CD4-positive, CD25-positive, alpha-beta regulatory T cell (primary cell): ENCODE measurements around the gene NUP210. TPM values are rescaled to one million over a fixed set of nuclear protein-coding genes. Genes with fewer than 3 reads are reported as not detected.

ENCODE experiments used
- ATAC-seq, 2 donors: fragments of 150-1000 bp; cut with Tn5 transposase; one replicate each; pipeline ENCODE4 v1.10.0; 2021; ENCODE audit warnings: low read depth in 2 of 2, moderate number of reproducible peaks in 2 of 2, moderate library complexity in 1 of 2
- DNase-seq, 3 donors: peaks; one replicate each; pipeline versions ENCODE4 v3.0.0 to v3.0.0-alpha.2; 2012 to 2022; ENCODE audit warnings: mixed read lengths in 1 of 3
- H3K27ac ChIP-seq: one replicate; pipeline ENCODE4 v1.7.0; 2013; ENCODE audit warnings: mild to moderate bottlenecking, low read length; ENCODE audit not compliant: insufficient read depth, poor library complexity, severe bottlenecking
- H3K27me3 ChIP-seq: one replicate; pipeline ENCODE4 v1.7.0; 2013; ENCODE audit warnings: low read length; ENCODE audit not compliant: control insufficient read depth, insufficient read depth
- H3K36me3 ChIP-seq: one replicate; pipeline ENCODE4 v1.7.0; 2013; ENCODE audit warnings: mild to moderate bottlenecking, low read length, moderate library complexity; ENCODE audit not compliant: control insufficient read depth, insufficient read depth
- H3K4me1 ChIP-seq: 2 replicates; pipeline ENCODE4 v1.7.0; 2013; ENCODE audit warnings: mild to moderate bottlenecking, low read length; ENCODE audit not compliant: insufficient read depth, control insufficient read depth, poor library complexity, severe bottlenecking
- H3K4me3 ChIP-seq: one replicate; pipeline ENCODE4 v1.7.0; 2013; ENCODE audit warnings: low read depth, mild to moderate bottlenecking, low read length, moderate library complexity
- H3K9me3 ChIP-seq, 2 experiments: 1 replicate in 1 of 2; 2 replicates in 1 of 2; pipeline ENCODE4 v1.7.0; 2013; ENCODE audit warnings: low read length in 2 of 2, mild to moderate bottlenecking in 1 of 2, moderate library complexity in 1 of 2; ENCODE audit not compliant: control insufficient read depth in 2 of 2
- H3K27ac Mint-ChIP-seq, 3 donors: one replicate each; pipeline ENCODE4 v1.8.0; 2020 to 2022; ENCODE audit warnings: mild to moderate bottlenecking in 3 of 3, mixed read lengths in 3 of 3, moderate library complexity in 2 of 3
- H3K27me3 Mint-ChIP-seq: one replicate; pipeline ENCODE4 v1.8.0; 2022; ENCODE audit warnings: mild to moderate bottlenecking, mixed read lengths
- H3K36me3 Mint-ChIP-seq: one replicate; pipeline ENCODE4 v1.8.0; 2020; ENCODE audit warnings: mixed read lengths
- H3K4me1 Mint-ChIP-seq, 4 donors: one replicate each; pipeline ENCODE4 v1.8.0; 2020 to 2022; ENCODE audit warnings: mixed read lengths in 4 of 4, mild to moderate bottlenecking in 1 of 4
- H3K4me3 Mint-ChIP-seq, 4 donors: one replicate each; pipeline ENCODE4 v1.8.0; 2020 to 2022; ENCODE audit warnings: mild to moderate bottlenecking in 4 of 4, mixed read lengths in 4 of 4, moderate library complexity in 3 of 4
- H3K9me3 Mint-ChIP-seq, 7 donors: one replicate each; pipeline ENCODE4 v1.8.0; 2020 to 2022; ENCODE audit warnings: mixed read lengths in 7 of 7, mild to moderate bottlenecking in 3 of 7, moderate library complexity in 2 of 7
- polyA plus RNA-seq, 4 donors: library from polyadenylated mRNA; unstranded; fragments of 300-500 nt; fragmentation: Illumina TruSeq; gene quantifications; one replicate each; pipeline ENCODE4 v1.2.3, GENCODE V29; 2021
- total RNA-seq: library from RNA; stranded (reverse); gene quantifications from one replicate; pipeline ENCODE4 v1.2.3, GENCODE V29; 2022

The NUP210 gene
- total and polyA plus RNA-seq, 5 donors from 2014 or later = 42.4 to 125 (median 45.4) TPM

DNA sequence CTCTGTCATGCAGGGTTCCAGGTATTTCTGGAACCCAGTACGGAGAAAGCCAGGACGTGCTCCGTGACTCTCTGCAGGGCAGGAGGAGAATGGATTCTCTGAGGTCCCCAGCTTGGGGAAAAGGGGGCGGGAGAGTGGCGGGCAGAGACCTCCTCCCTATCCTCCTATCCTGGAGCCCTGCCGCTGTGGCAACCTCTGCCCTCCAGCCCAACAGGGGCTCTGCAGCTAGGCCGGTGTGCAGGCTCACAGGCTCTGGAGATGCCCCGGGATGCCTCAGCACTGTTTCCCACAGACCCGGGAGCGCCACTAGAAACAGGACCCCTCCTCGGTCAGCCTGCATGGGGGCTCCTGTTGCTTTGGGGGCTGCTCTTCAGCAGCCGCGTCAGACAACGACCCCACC, 43.1 kb downstream of the NUP210 start:
- Histone ChIP-seq H3K4me3 (no peak overlapping the region), H3K4me1 (no peaks in the 10 kb centered on the region), H3K27ac (no peak overlapping the region), H3K27me3 (no peaks in the 10 kb centered on the region), H3K36me3 (peaks cover 96% of the 10 kb centered on the region), H3K9me3 (no peaks in the 10 kb centered on the region)
- no peak overlapping the region for H3K4me3 Mint-ChIP-seq
- no peak overlapping the region for H3K27ac Mint-ChIP-seq
- peaks cover 36% of the 10 kb centered on the region for H3K36me3 Mint-ChIP-seq
- peaks cover 0 to 7% (median 2%) of the 10 kb centered on the region in 4 donors for H3K4me1 Mint-ChIP-seq
- H3K27me3 Mint-ChIP-seq = no peaks in the 10 kb centered on the region
- DNase-seq (no peak), ATAC-seq (no peak)
- H3K9me3 Mint-ChIP-seq = no peaks in the 10 kb centered on the region

GRCh38 chr3:13376091-13376490, 44.0 kb downstream of the NUP210 start:
- H3K9me3 Mint-ChIP-seq = no peaks in the 10 kb centered on the region
- H3K4me3 Mint-ChIP-seq = no peak overlapping the region
- ATAC-seq (no peak), DNase-seq (no peak)
- peaks cover 36% of the 10 kb centered on the region for H3K36me3 Mint-ChIP-seq
- H3K36me3 ChIP-seq = peaks cover 96% of the 10 kb centered on the region
- no peaks in the 10 kb centered on the region for H3K9me3 ChIP-seq
- H3K4me1 ChIP-seq = no peaks in the 10 kb centered on the region
- no peaks in the 10 kb centered on the region for H3K27me3 ChIP-seq
- no peak overlapping the region for H3K27ac Mint-ChIP-seq
- H3K4me3 ChIP-seq = no peak overlapping the region
- H3K27ac ChIP-seq = no peak overlapping the region
- no peaks in the 10 kb centered on the region for H3K27me3 Mint-ChIP-seq
- H3K4me1 Mint-ChIP-seq = peaks cover 0 to 5% (median under 1%) of the 10 kb centered on the region in 4 donors

- Histone ChIP-seq H3K36me3 (peaks cover 96% of the 10 kb centered on the region), H3K4me1 (no peaks in the 10 kb centered on the region), H3K9me3 (no peaks in the 10 kb centered on the region), H3K4me3 (no peak overlapping the region), H3K27me3 (no peaks in the 10 kb centered on the region), H3K27ac (no peak overlapping the region)
- no peak for ATAC-seq
- Mint-ChIP-seq H3K36me3 (peaks cover 42% of the 10 kb centered on the region), H3K4me1 (peaks cover 0 to 5% (median 2%) of the 10 kb centered on the region in 4 donors), H3K9me3 (no peaks in the 10 kb centered on the region), H3K27ac (no peak overlapping the region), H3K4me3 (no peak overlapping the region), H3K27me3 (no peaks in the 10 kb centered on the region)
- DNase-seq = no peak
Measured at GRCh38 chr3:13375464-13375863, 44.7 kb downstream of the NUP210 start.

DNA sequence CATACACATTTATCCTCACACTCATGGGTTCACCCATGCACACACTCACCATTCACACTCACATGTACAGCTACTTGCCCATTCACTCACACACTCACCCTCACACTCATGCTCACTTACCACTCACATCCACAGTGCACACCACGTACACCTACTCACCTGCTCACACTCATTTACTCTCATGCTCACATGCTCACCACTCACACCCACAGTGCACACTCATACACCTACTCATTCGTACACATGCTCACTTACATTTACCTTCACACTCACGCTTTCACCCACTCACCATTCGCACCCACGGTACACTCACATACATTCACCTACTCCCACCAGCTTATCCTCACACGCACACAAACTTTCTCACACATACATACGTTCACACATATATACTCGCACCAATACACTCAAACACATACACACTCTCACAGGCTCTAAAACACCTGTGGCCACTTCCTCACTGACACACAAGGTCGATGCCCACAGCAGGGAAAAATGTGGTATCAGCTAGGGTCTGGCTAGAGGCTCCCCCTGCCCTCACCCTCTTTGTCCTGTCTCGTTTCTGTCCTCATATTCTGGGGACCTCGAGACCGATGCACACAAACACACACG, 46.0 kb downstream of the NUP210 start:
- Histone ChIP-seq H3K27me3 (no peaks in the 10 kb centered on the region), H3K27ac (no peak overlapping the region), H3K4me1 (no peaks in the 10 kb centered on the region), H3K4me3 (no peak overlapping the region), H3K36me3 (peaks cover 96% of the 10 kb centered on the region), H3K9me3 (no peaks in the 10 kb centered on the region)
- Mint-ChIP-seq H3K27me3 (no peaks in the 10 kb centered on the region), H3K4me1 (peaks cover 0 to 5% (median 2%) of the 10 kb centered on the region in 4 donors), H3K9me3 (no peaks in the 10 kb centered on the region), H3K27ac (no peak overlapping the region), H3K4me3 (no peak overlapping the region), H3K36me3 (peaks cover 39% of the 10 kb centered on the region)
- ATAC-seq (no peak), DNase-seq (no peak)

- no peak for DNase-seq
- H3K36me3 Mint-ChIP-seq = peaks cover 35% of the 10 kb centered on the region
- H3K4me3 ChIP-seq = no peak overlapping the region
- H3K9me3 ChIP-seq = no peaks in the 10 kb centered on the region
- no peak for ATAC-seq
- peaks cover 98% of the 10 kb centered on the region for H3K36me3 ChIP-seq
- peaks cover 0 to 3% (median 0%) of the 10 kb centered on the region in 4 donors for H3K4me1 Mint-ChIP-seq
- no peak overlapping the region for H3K27ac ChIP-seq
- no peaks in the 10 kb centered on the region for H3K27me3 Mint-ChIP-seq
- no peaks in the 10 kb centered on the region for H3K9me3 Mint-ChIP-seq
- no peaks in the 10 kb centered on the region for H3K4me1 ChIP-seq
- no peak overlapping the region for H3K4me3 Mint-ChIP-seq
- peak overlapping the region in 1 of 3 donors; percentile 74 for H3K27ac Mint-ChIP-seq
- H3K27me3 ChIP-seq = no peaks in the 10 kb centered on the region
Measured at GRCh38 chr3:13372656-13373055, 47.5 kb downstream of the NUP210 start.

GRCh38 chr3:13372126-13372525, 48.0 kb downstream of the NUP210 start:
- DNase-seq (no peak), ATAC-seq (no peak)
- H3K36me3 ChIP-seq = peaks cover 98% of the 10 kb centered on the region
- no peak overlapping the region for H3K4me3 ChIP-seq
- no peaks in the 10 kb centered on the region for H3K9me3 ChIP-seq
- no peak overlapping the region for H3K27ac ChIP-seq
- peaks cover 35% of the 10 kb centered on the region for H3K36me3 Mint-ChIP-seq
- H3K9me3 Mint-ChIP-seq = no peaks in the 10 kb centered on the region
- H3K27me3 ChIP-seq = no peaks in the 10 kb centered on the region
- peaks cover 0 to 3% (median 0%) of the 10 kb centered on the region in 4 donors for H3K4me1 Mint-ChIP-seq
- H3K4me3 Mint-ChIP-seq = no peak overlapping the region
- H3K27ac Mint-ChIP-seq = peak overlapping the region in 1 of 3 donors; percentile 74
- no peaks in the 10 kb centered on the region for H3K4me1 ChIP-seq
- no peaks in the 10 kb centered on the region for H3K27me3 Mint-ChIP-seq

DNA sequence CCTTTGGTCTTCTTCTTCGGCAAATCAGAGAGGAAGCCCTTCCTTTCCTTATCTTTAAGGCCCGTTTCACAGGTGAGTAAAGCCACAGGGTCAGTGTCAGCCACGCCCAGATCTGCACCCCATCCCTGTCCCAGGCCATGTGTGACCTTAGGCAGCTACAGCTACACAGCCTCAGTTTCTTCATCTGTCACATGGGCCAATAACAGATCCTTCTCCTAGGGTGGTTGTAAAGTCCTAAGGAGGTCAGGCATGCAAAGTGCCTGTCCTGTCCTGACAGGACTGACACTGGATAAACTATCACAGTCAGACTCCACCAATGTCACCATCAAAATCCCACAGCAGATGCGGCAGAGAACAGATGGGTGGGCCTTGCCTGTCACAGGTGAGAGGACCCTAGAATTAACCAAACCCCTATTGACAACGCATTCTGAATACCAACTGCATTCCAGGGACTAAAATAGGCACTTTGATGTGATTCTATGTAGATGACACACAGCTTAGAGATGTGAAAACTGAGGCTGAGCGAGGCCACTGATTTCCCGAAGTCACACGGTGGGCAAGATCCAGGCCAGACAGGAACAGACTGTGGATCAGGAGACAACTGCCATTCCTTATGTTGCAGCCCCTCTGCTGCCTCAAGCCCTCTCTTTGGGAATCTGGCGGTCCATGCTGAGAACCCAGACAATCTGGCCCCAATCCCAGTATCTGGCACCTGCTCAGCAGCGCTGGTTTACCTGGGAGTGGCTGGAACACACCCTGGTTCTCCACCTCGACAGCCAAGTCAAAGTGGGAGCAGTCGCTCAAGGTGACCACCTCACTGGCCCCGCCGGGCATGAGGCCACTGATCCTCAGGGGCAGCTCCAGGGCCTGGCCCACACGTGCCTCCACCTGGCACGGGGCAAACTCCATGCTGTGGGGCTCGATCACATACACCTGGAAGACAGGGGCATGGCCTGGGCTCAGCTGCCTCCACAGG, 48.7 kb downstream of the NUP210 start:
- Mint-ChIP-seq H3K36me3 (peaks cover 35% of the 10 kb centered on the region), H3K27ac (peak overlapping the region in 1 of 3 donors; percentile 32), H3K4me3 (no peak overlapping the region), H3K9me3 (no peaks in the 10 kb centered on the region), H3K27me3 (no peaks in the 10 kb centered on the region), H3K4me1 (peaks cover 0 to 3% (median 0%) of the 10 kb centered on the region in 4 donors)
- Histone ChIP-seq H3K27me3 (no peaks in the 10 kb centered on the region), H3K4me3 (no peak overlapping the region), H3K36me3 (peaks cover 90% of the 10 kb centered on the region), H3K27ac (no peak overlapping the region), H3K9me3 (no peaks in the 10 kb centered on the region), H3K4me1 (no peaks in the 10 kb centered on the region)
- DNase-seq (no peak), ATAC-seq (no peak)
